Measurements from ENCODE around the gene ASB2.
A peak's percentile ranks its signal among the peaks of the same experiment; 100 is the strongest.

ASB2 gene

DNA sequence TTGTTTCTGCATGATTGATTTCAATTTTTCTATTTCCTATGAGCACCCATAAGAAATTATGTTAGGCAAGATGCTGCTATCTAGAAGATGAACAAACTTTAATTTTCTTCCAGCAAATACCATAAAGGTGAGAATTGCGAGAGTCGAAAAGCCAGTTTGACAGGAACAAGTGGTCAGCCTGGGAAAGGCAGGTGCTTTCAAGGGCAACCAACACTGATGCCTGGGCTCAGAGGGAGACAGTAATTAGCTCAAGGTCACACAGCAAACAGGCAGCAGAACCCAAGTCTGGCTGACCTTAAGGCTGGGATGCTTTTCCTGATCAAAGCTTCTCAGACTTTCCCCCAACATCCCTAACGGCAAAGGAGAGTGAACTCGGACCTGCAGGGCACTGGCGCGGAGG, 43.0 kb upstream of the ASB2 start (continued):
- TF ChIP-seq ZNF138 (tag by site-specific recombination; IDR thresholded peaks at IDR 0.05; ENCODE audit: borderline replicate concordance): no peak

DNA sequence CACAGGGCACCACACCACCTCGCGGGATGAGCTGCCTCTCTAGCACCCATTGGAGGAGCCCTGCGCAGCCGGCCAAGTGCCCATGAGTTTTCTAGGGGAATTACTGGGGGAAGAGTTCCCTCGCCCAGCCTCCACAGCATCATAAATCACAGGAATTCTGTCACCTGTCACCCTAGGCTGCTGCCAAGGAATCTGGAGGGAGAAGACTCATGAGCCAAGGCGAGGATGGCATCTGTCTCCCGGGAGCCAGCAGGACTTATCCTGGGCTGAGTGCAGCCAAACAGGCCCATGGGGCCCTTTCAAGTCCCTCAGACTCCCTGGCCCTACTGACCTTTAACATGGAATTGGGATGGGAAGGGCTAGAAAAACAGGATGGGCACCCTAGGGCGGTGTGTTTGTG, 41.9 kb upstream of the ASB2 start:
- H3K4me1 ChIP-seq (ENCODE audit: control insufficient read depth, insufficient read depth, low read length): no peaks in the 10 kb centered on the region
- H3K27ac ChIP-seq (ENCODE audit: extremely low read depth, low read depth, low read length): no peak overlapping the region
- ChIA-PET CTCF (interaction anchor here (1.3 kb wide), 1 partner anchor 18 kb away, joined by 3 read pairs; no protein-coding TSS in a partner anchor), POLR2A (no interaction called here)
- H3K36me3 ChIP-seq (ENCODE audit: control insufficient read depth in 2 of 2, insufficient read depth in 1 of 2, low read length in 2 of 2): no peaks in the 10 kb centered on the region
- no peak overlapping the region for H3K4me3 ChIP-seq (ENCODE audit: low read depth, low read length)
- TF ChIP-seq ZNF48 (tag by site-specific recombination; IDR thresholded peaks at IDR 0.05) (no peak), ZNF791 (tag by site-specific recombination; IDR thresholded peaks at IDR 0.05) (no peak)
- no peaks in the 10 kb centered on the region for H3K9me3 ChIP-seq (ENCODE audit: control insufficient read depth, insufficient read depth, low read depth, low read length)

DNA sequence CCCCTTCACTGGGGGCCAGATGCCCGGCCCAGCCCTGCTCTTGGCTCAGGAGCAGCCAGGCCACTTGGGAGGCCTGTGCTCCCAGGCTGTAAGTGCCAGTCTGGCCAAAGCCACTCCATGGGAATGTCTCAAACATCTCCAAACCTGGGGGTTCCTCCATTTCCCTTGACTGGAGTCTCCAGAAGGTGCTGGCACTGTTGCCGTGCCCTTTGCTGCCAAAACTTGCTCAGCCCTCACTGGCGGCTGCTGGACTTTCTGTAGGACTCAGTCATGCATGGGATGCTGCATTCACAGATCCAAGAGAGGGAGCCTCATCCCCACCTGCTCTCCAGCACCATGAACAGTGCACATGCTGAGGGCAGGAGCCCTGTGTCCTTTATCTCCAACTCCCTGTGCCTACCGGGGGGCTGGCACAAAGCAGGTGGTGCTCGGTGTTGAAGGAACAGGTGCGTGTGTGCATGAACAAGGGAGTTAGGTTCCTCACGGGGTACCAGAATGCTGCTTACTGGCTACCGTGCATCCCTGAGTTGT, 40.1 kb upstream of the ASB2 start:
- Histone ChIP-seq H3K36me3 (ENCODE audit: control insufficient read depth in 2 of 2, insufficient read depth in 1 of 2, low read length in 2 of 2) (no peaks in the 10 kb centered on the region), H3K9me3 (ENCODE audit: control insufficient read depth, insufficient read depth, low read depth, low read length) (no peaks in the 10 kb centered on the region), H3K27ac (ENCODE audit: extremely low read depth, low read depth, low read length) (no peak overlapping the region), H3K4me1 (ENCODE audit: control insufficient read depth, insufficient read depth, low read length) (peaks cover 2% of the 10 kb centered on the region; the same call in 1 of the 2 replicates), H3K4me3 (ENCODE audit: low read depth, low read length) (no peak overlapping the region)
- CTCF ChIA-PET: interaction anchor here (1.2 kb wide), 1 partner anchor 41 kb away, joined by 3 read pairs; no protein-coding TSS in a partner anchor
- TF ChIP-seq ZNF221 (tag by site-specific recombination; IDR thresholded peaks at IDR 0.05; ENCODE audit: borderline replicate concordance): no peak
- TF ChIP-seq, protein P1, sequence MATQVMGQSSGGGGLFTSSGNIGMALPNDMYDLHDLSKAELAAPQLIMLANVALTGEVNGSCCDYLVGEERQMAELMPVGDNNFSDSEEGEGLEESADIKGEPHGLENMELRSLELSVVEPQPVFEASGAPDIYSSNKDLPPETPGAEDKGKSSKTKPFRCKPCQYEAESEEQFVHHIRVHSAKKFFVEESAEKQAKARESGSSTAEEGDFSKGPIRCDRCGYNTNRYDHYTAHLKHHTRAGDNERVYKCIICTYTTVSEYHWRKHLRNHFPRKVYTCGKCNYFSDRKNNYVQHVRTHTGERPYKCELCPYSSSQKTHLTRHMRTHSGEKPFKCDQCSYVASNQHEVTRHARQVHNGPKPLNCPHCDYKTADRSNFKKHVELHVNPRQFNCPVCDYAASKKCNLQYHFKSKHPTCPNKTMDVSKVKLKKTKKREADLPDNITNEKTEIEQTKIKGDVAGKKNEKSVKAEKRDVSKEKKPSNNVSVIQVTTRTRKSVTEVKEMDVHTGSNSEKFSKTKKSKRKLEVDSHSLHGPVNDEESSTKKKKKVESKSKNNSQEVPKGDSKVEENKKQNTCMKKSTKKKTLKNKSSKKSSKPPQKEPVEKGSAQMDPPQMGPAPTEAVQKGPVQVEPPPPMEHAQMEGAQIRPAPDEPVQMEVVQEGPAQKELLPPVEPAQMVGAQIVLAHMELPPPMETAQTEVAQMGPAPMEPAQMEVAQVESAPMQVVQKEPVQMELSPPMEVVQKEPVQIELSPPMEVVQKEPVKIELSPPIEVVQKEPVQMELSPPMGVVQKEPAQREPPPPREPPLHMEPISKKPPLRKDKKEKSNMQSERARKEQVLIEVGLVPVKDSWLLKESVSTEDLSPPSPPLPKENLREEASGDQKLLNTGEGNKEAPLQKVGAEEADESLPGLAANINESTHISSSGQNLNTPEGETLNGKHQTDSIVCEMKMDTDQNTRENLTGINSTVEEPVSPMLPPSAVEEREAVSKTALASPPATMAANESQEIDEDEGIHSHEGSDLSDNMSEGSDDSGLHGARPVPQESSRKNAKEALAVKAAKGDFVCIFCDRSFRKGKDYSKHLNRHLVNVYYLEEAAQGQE (tag by site-specific recombination; IDR thresholded peaks at IDR 0.05): peak; percentile 74
- POLR2A ChIA-PET: no interaction called here

- POLR2A ChIA-PET: no interaction called here
- H3K36me3 ChIP-seq (ENCODE audit: control insufficient read depth in 2 of 2, insufficient read depth in 1 of 2, low read length in 2 of 2): no peaks in the 10 kb centered on the region
- CTCF ChIA-PET: interaction anchor here (0.6 to 1.9 kb wide), 5 partner anchors 12 to 202 kb away, joined by 3 to 6 read pairs (median 3); no protein-coding TSS in a partner anchor
- H3K9me3 ChIP-seq (ENCODE audit: control insufficient read depth, insufficient read depth, low read depth, low read length): no peaks in the 10 kb centered on the region
- H3K4me3 ChIP-seq (ENCODE audit: low read depth, low read length): no peak overlapping the region
- TF ChIP-seq ZNF354C (tag by site-specific recombination; IDR thresholded peaks at IDR 0.05; ENCODE audit: borderline replicate concordance, low read depth) (no peak), ZNF335 (tag by site-specific recombination; conservative IDR thresholded peaks at IDR 0.05) (no peak), ZNF670 (tag by site-specific recombination; IDR thresholded peaks at IDR 0.05; ENCODE audit: low read depth) (no peak), ZNF514 (tag by site-specific recombination; IDR thresholded peaks at IDR 0.05) (no peak), EGR2 (tag by site-specific recombination; IDR thresholded peaks at IDR 0.05; ENCODE audit: low read depth) (no peak), ZNF707 (tag by site-specific recombination; IDR thresholded peaks at IDR 0.05) (no peak), ZNF677 (tag by site-specific recombination; IDR thresholded peaks at IDR 0.05) (no peak), ZNF521 (tag by site-specific recombination; IDR thresholded peaks at IDR 0.05) (no peak), BCL11B (tag by site-specific recombination; IDR thresholded peaks at IDR 0.05; ENCODE audit: low read depth) (no peak), KLF7 (tag by site-specific recombination; IDR thresholded peaks at IDR 0.05; ENCODE audit: borderline replicate concordance) (no peak), ZNF23 (tag by site-specific recombination; IDR thresholded peaks at IDR 0.05; ENCODE audit: borderline replicate concordance) (no peak), ZNF138 (tag by site-specific recombination; IDR thresholded peaks at IDR 0.05; ENCODE audit: borderline replicate concordance) (no peak), ZBTB7A (tag by site-specific recombination; IDR thresholded peaks at IDR 0.05; ENCODE audit: low read depth) (no peak), ZNF24 (tag by site-specific recombination; IDR thresholded peaks at IDR 0.05) (no peak), ZNF747 (tag by site-specific recombination; IDR thresholded peaks at IDR 0.05) (no peak), ZNF530 (tag by site-specific recombination; IDR thresholded peaks at IDR 0.05; ENCODE audit: low read depth) (no peak)
- TF ChIP-seq, protein P2, sequence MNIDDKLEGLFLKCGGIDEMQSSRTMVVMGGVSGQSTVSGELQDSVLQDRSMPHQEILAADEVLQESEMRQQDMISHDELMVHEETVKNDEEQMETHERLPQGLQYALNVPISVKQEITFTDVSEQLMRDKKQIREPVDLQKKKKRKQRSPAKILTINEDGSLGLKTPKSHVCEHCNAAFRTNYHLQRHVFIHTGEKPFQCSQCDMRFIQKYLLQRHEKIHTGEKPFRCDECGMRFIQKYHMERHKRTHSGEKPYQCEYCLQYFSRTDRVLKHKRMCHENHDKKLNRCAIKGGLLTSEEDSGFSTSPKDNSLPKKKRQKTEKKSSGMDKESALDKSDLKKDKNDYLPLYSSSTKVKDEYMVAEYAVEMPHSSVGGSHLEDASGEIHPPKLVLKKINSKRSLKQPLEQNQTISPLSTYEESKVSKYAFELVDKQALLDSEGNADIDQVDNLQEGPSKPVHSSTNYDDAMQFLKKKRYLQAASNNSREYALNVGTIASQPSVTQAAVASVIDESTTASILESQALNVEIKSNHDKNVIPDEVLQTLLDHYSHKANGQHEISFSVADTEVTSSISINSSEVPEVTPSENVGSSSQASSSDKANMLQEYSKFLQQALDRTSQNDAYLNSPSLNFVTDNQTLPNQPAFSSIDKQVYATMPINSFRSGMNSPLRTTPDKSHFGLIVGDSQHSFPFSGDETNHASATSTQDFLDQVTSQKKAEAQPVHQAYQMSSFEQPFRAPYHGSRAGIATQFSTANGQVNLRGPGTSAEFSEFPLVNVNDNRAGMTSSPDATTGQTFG (tag by site-specific recombination; IDR thresholded peaks at IDR 0.05; ENCODE audit: borderline replicate concordance): no peak
- TF ChIP-seq, protein P3, sequence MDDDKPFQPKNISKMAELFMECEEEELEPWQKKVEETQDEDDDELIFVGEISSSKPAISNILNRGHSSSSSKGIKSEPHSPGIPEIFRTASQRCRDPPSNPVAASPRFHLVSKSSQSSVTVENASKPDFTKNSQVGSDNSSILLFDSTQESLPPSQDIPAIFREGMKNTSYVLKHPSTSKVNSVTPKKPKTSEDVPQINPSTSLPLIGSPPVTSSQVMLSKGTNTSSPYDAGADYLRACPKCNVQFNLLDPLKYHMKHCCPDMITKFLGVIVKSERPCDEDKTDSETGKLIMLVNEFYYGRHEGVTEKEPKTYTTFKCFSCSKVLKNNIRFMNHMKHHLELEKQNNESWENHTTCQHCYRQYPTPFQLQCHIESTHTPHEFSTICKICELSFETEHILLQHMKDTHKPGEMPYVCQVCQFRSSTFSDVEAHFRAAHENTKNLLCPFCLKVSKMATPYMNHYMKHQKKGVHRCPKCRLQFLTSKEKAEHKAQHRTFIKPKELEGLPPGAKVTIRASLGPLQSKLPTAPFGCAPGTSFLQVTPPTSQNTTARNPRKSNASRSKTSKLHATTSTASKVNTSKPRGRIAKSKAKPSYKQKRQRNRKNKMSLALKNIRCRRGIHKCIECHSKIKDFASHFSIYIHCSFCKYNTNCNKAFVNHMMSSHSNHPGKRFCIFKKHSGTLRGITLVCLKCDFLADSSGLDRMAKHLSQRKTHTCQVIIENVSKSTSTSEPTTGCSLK (tag by site-specific recombination; IDR thresholded peaks at IDR 0.05): no peak
- no peak overlapping the region for H3K27ac ChIP-seq (ENCODE audit: extremely low read depth, low read depth, low read length)
- H3K4me1 ChIP-seq (ENCODE audit: control insufficient read depth, insufficient read depth, low read length): peaks cover 3% of the 10 kb centered on the region; the same call in 1 of the 2 replicates
Observed at GRCh38 chr14:94015223-94015622, 38.9 kb upstream of the ASB2 start.

Data from HEK293 (cell line).